Nephron progenitor cell (in vitro differentiated cells): Measurements from ENCODE around the gene CHRNA4.

Experiments
- DNase-seq: peaks from one replicate; pipeline ENCODE4 v3.0.0; 2021
- H3K27ac Mint-ChIP-seq: 2 replicates; pipeline ENCODE4 v1.8.0; 2021; ENCODE audit warnings: mild to moderate bottlenecking, moderate library complexity, mixed read lengths
- H3K27me3 Mint-ChIP-seq: 2 replicates; pipeline ENCODE4 v1.8.0; 2021; ENCODE audit warnings: mild to moderate bottlenecking, low read depth, mixed read lengths; ENCODE audit not compliant: poor library complexity
- H3K36me3 Mint-ChIP-seq: 2 replicates; pipeline ENCODE4 v1.8.0; 2021; ENCODE audit warnings: low read depth, mixed read lengths
- H3K4me1 Mint-ChIP-seq: 2 replicates; pipeline ENCODE4 v1.8.0; 2021; ENCODE audit warnings: mixed read lengths
- H3K4me3 Mint-ChIP-seq: 2 replicates; pipeline ENCODE4 v1.8.0; 2021; ENCODE audit warnings: mild to moderate bottlenecking, moderate library complexity, mixed read lengths
- H3K9me3 Mint-ChIP-seq: 2 replicates; pipeline ENCODE4 v1.8.0; 2021; ENCODE audit warnings: mild to moderate bottlenecking, moderate library complexity, mixed read lengths
- TF ChIP-seq, protein P1 (sequence below): fragments of 200-600 bp; sonication (generic); IDR thresholded peaks from 2 replicates; pipeline ENCODE4 v1.5.0; 2021; ENCODE audit warnings: antibody characterized with exemption

The CHRNA4 gene

DNA sequence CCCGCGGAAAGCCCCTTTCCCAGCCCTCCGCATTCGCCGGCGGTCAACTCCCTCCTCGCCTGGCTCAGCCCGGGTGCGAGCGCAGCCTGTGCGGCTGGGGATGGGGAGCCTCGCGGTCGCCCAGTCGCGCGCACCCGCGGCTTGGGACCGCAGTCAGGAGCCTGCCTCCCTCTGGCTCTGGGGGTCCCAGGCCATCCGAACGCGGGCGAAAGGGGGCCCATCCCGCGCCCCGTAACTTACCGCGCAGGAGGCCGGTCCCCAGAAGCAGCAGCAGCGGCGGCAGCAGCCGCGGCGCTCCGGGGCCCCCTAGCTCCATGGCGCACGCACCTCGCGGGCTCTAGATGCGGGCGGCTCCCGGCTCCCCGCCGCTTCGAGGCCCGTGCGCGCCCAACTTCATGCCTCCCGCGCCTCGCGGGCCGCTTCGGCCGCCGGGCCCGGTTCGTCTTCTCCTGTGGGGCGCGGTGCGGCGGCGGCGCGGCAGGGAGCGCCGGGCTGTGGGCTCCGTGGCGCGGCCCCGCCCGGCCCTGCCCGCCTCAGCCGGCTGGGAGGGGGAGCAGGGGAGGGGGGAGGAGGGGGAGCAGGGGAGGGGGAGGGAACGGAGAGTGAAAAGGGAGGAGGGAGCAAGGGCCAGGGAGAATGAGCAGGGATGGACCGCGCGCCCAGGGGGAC lies at the start of gene CHRNA4:
CHRNA4 (minus strand) TSS at position 500 of the 669 bp plus-strand sequence; CDS start at position 316, 184 bp downstream.
- Mint-ChIP-seq H3K27me3 (peaks cover 53% of the 10 kb centered on the region), H3K36me3 (no peaks in the 10 kb centered on the region), H3K4me1 (peaks cover 30% of the 10 kb centered on the region), H3K9me3 (no peaks in the 10 kb centered on the region), H3K4me3 (no peak within 1 kb of the TSS), H3K27ac (no peak within 1 kb of the TSS)
- DNase-seq = peak; percentile 43
- TF ChIP-seq, protein P1, sequence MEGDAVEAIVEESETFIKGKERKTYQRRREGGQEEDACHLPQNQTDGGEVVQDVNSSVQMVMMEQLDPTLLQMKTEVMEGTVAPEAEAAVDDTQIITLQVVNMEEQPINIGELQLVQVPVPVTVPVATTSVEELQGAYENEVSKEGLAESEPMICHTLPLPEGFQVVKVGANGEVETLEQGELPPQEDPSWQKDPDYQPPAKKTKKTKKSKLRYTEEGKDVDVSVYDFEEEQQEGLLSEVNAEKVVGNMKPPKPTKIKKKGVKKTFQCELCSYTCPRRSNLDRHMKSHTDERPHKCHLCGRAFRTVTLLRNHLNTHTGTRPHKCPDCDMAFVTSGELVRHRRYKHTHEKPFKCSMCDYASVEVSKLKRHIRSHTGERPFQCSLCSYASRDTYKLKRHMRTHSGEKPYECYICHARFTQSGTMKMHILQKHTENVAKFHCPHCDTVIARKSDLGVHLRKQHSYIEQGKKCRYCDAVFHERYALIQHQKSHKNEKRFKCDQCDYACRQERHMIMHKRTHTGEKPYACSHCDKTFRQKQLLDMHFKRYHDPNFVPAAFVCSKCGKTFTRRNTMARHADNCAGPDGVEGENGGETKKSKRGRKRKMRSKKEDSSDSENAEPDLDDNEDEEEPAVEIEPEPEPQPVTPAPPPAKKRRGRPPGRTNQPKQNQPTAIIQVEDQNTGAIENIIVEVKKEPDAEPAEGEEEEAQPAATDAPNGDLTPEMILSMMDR = no peak

DNA sequence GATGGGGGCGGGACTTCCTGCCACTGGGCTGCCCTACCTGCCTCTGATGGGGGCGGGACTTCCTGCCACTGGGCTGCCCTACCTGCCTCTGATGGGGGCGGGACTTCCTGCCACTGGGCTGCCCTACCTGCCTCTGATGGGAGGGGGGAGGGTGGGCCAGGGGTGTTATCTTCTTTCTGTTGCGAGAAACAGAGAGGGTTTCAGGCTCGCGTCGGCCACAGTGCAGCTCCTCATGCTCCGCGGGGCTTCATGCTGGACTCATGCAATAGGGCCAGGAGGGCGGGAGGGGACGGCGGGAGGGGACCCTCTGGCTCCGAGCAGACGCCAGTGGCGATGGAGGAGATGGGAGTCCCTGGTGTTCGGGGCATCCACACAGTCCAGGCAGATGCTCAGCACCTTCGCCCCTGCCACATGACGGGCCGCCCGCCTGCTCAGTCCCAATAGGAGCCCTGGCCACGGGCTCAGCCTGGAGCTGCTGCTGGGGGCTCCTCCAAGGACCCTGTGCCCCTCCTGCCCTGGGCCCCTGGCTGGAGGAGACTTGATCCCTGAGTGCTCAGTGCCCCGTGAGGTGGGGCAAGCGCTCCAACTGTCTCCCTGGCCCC lies 48.8 kb upstream of the CHRNA4 start:
- Mint-ChIP-seq H3K27ac (no peak overlapping the region), H3K36me3 (no peaks in the 10 kb centered on the region), H3K27me3 (no peaks in the 10 kb centered on the region), H3K4me1 (peaks cover 27% of the 10 kb centered on the region), H3K4me3 (no peak overlapping the region), H3K9me3 (no peaks in the 10 kb centered on the region)
- no peak for DNase-seq
- TF ChIP-seq, protein P1 = no peak

DNA sequence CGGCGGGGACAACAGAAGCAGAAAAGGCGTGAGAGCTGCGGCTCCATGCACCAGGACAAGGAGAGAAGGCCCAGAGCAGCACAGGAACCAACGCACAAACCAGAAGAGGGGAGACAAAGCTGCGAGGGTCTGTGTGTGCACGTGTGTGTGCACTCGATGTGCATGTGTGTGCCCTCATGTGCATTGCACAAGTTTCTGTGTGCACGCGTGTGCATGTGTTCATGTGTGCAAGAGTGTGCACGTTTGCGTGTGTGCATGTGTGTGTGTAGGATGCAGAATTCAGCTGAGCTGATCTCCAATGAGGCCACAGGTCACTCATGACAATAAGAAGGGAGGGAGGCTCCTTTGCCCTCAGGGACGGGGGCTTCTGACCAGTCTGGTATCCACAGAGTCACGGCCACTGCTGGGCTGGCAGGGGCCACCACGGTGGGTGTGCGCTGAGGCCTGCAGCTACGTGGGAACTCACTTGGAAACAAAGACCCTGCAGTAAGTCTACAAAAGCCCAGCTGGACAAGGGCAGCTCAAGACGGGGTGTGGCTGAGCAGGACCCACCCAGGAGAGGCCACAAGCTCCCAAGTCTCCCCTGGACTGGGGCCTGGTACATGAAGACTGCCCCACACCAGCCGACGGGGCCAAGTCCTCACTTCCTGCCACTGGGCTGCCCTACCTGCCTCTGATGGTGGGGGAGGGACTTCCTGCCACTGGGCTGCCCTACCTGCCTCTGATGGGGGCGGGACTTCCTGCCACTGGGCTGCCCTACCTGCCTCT lies 48.1 kb upstream of the CHRNA4 start:
- no peak for DNase-seq
- Mint-ChIP-seq H3K36me3 (no peaks in the 10 kb centered on the region), H3K27me3 (no peaks in the 10 kb centered on the region), H3K27ac (no peak overlapping the region), H3K4me3 (no peak overlapping the region), H3K9me3 (no peaks in the 10 kb centered on the region), H3K4me1 (peaks cover 27% of the 10 kb centered on the region)
- TF ChIP-seq, protein P1 = no peak

DNA sequence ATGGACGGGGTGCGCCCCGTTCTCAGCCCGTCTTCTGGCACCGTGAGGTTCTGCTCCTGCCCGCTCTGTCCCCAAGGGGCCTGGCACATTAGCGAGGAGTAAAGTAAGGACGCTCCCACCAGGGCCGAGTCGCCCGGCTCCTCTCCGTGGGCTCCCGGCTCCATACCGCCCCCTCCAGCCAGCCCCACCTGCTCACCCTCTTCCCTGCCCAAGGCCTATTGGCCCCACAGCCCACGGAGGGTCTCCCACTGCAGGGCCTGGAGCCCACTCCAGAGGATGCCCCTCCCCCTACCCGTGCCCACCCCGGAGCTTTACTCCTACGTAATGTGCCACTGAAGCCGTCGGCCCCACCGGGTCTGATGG lies 47.5 kb upstream of the CHRNA4 start:
- no peak overlapping the region for H3K27ac Mint-ChIP-seq
- H3K4me3 Mint-ChIP-seq = no peak overlapping the region
- H3K36me3 Mint-ChIP-seq = no peaks in the 10 kb centered on the region
- TF ChIP-seq, protein P1 = no peak
- H3K4me1 Mint-ChIP-seq = peaks cover 24% of the 10 kb centered on the region
- no peaks in the 10 kb centered on the region for H3K9me3 Mint-ChIP-seq
- H3K27me3 Mint-ChIP-seq = no peaks in the 10 kb centered on the region
- DNase-seq = no peak

- no peak for DNase-seq
- Mint-ChIP-seq H3K4me3 (no peak overlapping the region), H3K4me1 (peaks cover 22% of the 10 kb centered on the region), H3K27ac (no peak overlapping the region), H3K27me3 (peaks cover 5% of the 10 kb centered on the region), H3K9me3 (no peaks in the 10 kb centered on the region), H3K36me3 (no peaks in the 10 kb centered on the region)
- TF ChIP-seq, protein P1 = no peak
These were observed 47.0 kb upstream of the CHRNA4 start for GRCh38 chr20:63407928-63408683.
